GM12892 (cell line): Measurements from ENCODE around the gene CMAS.

Source experiments
- DNase-seq: peaks from one replicate; pipeline ENCODE4 v3.0.0; 2011; ENCODE audit not compliant: insufficient read length
- FAIRE-seq: peaks from 2 replicates; lab custom pipeline; 2011; peaks lifted over from hg19 to GRCh38; lab: Jason Lieb, UNC
- POLR2A ChIP-seq: IDR thresholded peaks from 2 replicates; pipeline ENCODE4 v1.6.1; 2011; ENCODE audit warnings: low read depth, low read length, control low read depth
- POLR2AphosphoS5 ChIP-seq: IDR thresholded peaks from 2 replicates; pipeline ENCODE4 v1.6.1; 2011; ENCODE audit warnings: low read depth, low read length, control low read depth
- TAF1 ChIP-seq: IDR thresholded peaks from 2 replicates; pipeline ENCODE4 v1.6.1; 2011; ENCODE audit warnings: low read depth, mild to moderate bottlenecking, control low read depth, low read length, borderline replicate concordance

The CMAS gene

GRCh38 chr12:22029991-22030390, 16.0 kb upstream of the CMAS start:
- DNase-seq (no peak), FAIRE-seq (no peak)
- TF ChIP-seq POLR2AphosphoS5 (no peak), POLR2A (no peak), TAF1 (no peak)

- no peak for DNase-seq
- FAIRE-seq, result no peak
- no peak for TF ChIP-seq POLR2A
- no peak for TF ChIP-seq TAF1
- TF ChIP-seq POLR2AphosphoS5, result no peak
Observed at GRCh38 chr12:22032732-22033131, 13.3 kb upstream of the CMAS start.

- DNase-seq (no peak), FAIRE-seq (no peak)
- TF ChIP-seq POLR2AphosphoS5 (no peak), TAF1 (no peak), POLR2A (no peak)
Observed at GRCh38 chr12:22034709-22035506, 11.1 kb upstream of the CMAS start.

GRCh38 chr12:22037947-22038346, 8.1 kb upstream of the CMAS start:
- TF ChIP-seq TAF1 (no peak), POLR2A (no peak), POLR2AphosphoS5 (no peak)
- DNase-seq (no peak), FAIRE-seq (no peak)

GRCh38 chr12:22038734-22039133, 7.3 kb upstream of the CMAS start:
- DNase-seq (no peak), FAIRE-seq (no peak)
- no peak for TF ChIP-seq POLR2A
- TF ChIP-seq TAF1, result no peak
- no peak for TF ChIP-seq POLR2AphosphoS5

GRCh38 chr12:22039361-22039760, 6.7 kb upstream of the CMAS start:
- TF ChIP-seq POLR2AphosphoS5 (no peak), TAF1 (no peak), POLR2A (no peak)
- DNase-seq (no peak), FAIRE-seq (no peak)

- DNase-seq, result no peak
- FAIRE-seq, result no peak
- no peak for TF ChIP-seq TAF1
- TF ChIP-seq POLR2A, result no peak
- TF ChIP-seq POLR2AphosphoS5, result no peak
Observed at GRCh38 chr12:22042976-22043669, 2.9 kb upstream of the CMAS start.

GRCh38 chr12:22043943-22044342, 2.1 kb upstream of the CMAS start:
- FAIRE-seq (no peak), DNase-seq (no peak)
- TF ChIP-seq POLR2A (no peak), POLR2AphosphoS5 (no peak), TAF1 (no peak)

- TF ChIP-seq POLR2AphosphoS5 (no peak), TAF1 (no peak), POLR2A (no peak)
- FAIRE-seq (no peak), DNase-seq (no peak)
Observed at GRCh38 chr12:22044391-22044790, 1.6 kb upstream of the CMAS start.

GRCh38 chr12:22046968-22047390, 961 bp downstream of the CMAS start:
- no peak for FAIRE-seq
- DNase-seq, result no peak
- no peak for TF ChIP-seq TAF1
- TF ChIP-seq POLR2AphosphoS5, result no peak
- TF ChIP-seq POLR2A, result no peak

GRCh38 chr12:22047494-22047893, 1.5 kb downstream of the CMAS start:
- no peak for TF ChIP-seq POLR2A
- no peak for TF ChIP-seq POLR2AphosphoS5
- TF ChIP-seq TAF1, result no peak
- DNase-seq, result no peak

More at GRCh38 chr12:22047494-22047893, 1.5 kb downstream of the CMAS start:
- FAIRE-seq, result no peak
